NCI-H1930 (cell line): ENCODE data around the gene MYO1D.
A peak's percentile ranks its signal among the peaks of the same experiment; 100 is the strongest.
"Not testable (repeated sequence)": the region's sequence is repeated elsewhere in the genome, so short reads cannot be mapped to it uniquely, and the experiment has no call there.

ENCODE experiments used
- DNase-seq, 2 experiments: peaks; one replicate each; lab custom pipeline; 2025; lab: John Stamatoyannopoulos, UW

MYO1D gene

DNA sequence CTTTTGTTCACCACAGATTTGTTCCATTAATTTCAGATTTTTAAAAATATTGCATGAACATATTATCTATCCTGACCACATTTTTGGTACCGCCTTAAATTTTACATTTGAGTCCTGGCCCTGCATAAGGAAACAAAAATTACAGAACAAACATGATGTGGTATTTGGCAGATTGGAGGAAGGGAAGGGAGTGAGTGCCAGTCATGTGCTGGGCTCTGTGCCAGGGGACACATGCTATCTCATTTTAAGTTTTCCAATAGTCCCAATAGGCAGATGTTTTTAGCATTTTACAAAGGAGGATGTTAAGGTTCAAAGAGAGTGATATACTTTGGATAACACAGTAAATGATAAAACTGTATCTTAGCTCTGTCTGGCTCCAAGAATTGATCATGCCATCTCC lies 205.0 kb downstream of the MYO1D start:
- DNase-seq, result no peak

DNA sequence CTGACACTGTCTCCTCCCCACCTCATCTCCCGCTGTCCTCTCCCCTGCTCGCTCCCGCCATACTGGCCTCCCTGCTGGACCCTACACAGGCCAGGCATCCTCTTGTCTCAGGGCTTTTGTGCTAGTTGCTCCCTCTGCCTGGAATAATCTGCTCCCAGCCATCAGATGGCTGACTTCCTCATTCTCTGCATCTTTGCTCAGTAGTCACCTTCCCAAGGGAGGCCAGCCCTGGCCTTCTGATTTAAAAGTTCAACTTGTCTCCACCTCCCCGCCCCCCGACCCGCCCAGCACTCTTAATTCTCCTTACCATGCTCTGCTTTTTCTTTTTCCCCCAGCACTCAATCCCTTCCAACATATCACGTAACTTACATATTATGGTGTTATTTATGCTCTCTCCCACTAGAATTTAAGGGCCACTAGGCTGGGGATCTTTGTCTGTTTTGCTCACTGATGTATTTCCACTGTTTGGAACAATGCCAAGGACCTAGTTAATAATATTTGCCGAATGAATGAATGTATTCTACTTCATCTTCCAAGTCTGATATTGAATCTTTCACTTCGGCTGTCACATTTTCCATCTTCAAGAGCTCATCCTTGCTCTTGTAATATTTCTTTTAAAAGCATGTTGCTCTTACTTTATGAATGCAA lies 211.9 kb downstream of the MYO1D start:
- no peak for DNase-seq

DNA sequence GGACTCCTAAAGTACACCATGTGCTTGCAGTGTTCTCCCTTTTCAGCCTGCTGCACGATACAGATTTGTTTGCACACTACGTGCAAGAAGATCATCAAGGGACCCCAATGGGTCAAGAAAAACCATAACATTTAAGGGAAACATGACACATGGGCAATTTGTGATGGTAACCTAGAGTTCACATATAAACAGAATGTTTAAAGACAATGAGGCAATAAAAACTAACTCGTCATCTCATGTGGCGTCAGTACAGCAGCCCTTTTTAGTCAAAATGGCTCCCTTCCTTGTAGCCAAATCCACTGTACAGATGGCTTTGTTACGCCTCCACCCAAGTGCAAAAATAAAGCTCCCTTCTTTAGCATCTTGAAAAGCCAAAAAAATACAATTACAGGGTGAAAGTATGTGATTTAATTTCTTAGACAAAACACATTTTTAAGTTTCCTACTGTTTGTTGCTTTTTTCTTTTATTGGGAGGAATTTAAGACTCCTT lies 216.4 kb downstream of the MYO1D start:
- no peak for DNase-seq

DNA sequence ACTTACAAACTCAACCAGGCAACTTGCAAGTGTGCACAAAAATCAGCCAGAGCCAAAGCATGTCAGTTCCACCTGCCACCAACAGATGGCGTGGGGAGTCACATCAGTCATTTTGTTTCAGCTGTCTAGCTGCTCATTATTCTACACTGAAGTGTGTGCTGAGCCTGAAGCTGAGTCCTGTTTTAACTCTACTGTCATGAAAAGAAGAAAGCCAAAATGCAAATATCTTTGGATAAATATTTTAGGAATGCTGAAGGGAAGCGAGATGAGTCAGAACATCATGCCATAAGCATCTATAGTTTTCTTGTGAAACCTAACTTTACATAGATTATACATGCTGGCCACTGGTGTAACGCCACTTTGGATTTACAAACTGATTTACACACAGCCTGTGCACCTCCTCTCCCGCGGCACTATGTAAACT lies 217.5 kb downstream of the MYO1D start:
- DNase-seq, result peak; percentile 4 to 37

DNA sequence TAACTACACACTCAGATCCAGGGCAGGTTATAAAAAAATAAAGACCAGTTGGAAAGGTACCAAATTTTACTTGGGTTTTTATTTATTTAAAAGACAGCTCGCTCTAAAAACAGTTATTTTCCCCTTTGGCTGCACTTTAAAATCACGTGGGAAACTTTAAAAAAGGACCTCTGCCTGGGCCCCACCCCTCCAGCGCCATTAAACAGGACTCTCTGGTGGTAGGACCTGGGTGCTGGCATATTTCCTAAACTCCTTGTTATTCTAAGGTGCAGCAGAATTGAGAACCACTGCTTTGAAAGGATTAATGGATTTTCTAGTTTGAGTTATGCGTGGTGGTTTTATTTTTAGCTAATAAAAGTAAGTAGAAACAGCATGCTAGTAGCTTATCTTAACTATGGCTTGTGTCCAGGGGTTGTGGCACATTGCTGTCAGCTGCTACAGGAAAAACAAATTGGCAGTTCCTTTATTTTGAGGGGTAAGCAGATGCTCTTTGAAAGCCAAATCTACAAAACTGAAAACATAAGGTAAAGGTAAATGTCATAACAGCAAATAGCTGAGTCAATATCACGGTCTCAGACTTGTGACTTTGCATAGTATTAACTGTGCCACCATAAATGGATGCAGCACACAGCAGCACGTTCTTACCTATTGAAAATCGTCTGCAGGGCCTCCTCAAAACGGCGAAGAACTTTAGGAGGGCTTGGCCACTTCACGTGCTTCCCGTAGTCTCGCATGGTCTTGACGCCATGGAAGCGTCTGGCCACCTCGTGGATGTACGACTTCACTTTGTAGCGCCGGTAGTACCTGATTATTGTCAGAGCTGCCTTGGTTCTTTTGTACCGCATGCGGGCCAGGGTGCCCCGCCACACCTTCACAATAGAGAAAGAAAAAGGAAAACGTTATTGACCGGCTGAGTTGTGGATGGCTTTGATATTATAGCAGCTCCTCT lies 218.2 kb downstream of the MYO1D start:
- no peak for DNase-seq

DNA sequence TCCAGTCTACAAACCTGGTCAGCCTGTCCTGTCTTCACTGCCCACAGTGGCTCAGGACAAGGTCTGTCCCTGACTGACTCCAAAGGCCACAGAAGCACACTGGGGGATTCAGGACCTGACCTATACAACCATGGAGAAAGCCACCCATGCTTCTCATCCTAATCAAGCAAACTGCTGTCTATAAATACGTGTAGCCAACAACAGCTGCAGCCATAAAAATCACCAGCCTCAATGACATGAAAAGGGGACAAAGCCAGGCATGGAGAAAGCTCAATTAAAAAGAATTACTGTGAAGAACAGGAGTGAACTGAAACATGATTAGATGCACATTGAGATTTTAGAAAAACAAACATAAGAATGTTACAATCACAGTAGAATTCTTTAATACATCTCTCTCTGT lies 220.0 kb downstream of the MYO1D start:
- no peak for DNase-seq

DNA sequence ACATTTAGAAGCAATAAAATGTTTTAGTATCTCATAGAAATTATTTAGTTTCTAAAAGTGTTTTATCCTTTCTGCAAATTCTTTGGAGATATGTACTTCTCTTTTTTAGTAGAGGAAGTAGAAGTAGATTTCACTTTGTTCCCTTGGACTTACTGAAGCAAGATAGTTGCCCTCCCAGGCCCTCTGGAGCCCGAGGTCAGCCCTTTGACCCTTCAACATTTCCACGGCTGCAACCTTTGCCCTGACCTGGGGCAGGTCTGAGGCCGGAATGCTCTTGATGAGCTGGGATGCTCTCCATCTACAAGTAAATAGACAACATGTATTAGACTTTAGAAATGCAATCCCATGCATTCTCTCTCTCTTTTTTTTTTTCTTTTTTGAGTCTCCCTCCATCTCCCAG lies 222.6 kb downstream of the MYO1D start:
- DNase-seq, result no peak

DNA sequence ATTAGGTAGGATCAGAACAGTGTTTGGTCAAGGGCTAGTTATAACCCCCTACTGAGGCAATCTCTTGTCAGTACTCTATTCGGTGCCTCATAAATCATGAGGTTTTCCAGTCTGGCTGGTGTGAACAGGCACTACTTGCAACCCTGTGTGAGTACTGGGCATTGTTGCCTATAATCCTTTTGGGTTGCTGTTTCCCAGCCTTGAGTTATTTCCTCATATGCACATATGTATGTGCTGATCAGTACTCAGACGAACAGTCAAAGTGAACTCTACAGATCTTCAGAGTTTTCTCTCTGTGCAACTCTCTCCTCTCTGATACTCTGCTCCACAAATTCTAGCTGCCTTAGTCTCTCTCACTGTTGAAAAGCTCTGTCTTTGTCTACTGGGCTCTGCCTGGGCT lies 225.8 kb downstream of the MYO1D start:
- no peak for DNase-seq

DNA sequence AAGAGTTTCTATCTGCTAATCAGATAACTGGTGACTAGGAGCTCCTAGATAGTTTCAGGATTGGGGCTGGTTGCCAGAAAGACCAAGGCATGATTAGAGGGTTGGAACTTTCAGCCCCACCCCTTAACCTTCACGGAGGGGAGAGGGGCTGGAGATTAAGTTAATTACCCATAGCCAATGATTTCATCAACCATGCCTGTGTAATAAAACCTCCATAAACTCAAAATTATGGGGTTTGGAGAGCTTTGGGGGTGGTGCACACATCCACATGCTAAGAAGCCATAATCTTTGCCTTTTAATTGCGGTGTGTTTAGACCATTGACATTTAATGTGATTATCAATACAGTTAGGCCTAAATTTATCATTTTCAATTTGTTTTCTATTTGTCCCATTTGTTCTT lies 228.5 kb downstream of the MYO1D start:
- DNase-seq, result no peak

DNA sequence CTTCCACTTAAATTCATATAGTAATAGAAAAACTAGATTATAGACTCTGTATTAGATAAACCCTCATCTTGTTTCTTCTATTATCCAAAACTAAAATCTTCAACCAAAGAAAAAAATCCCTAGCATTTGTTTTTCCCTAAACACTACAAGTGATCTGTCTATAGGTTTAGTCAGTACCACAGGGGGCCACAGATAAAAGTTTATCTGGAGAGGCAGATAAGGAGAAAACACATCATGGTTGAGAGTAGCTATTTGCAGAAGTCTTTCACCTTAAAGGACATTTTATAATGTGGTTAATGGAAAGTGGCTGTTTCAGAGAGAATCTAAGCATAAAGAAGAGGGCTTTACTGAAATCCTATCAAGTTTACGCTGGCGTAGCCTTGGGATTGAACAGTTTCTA lies 230.0 kb downstream of the MYO1D start:
- no peak for DNase-seq

DNA sequence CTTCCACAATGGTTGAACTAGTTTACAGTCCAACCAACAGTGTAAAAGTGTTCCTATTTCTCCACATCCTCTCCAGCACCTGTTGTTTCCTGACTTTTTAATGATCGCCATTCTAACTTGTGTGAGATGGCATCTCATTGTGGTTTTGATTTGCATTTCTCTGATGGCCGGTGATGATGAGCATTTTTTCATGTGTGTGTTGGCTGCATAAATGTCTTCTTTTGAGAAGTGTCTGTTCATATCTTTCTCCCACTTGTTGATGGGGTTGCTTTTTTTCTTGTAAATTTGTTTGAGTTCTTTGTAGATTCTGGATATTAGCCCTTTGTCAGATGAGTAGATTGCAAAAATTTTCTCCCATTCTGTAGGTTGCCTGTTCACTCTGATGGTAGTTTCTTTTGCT lies 235.4 kb downstream of the MYO1D start:
- not testable (repeated sequence) for DNase-seq

DNA sequence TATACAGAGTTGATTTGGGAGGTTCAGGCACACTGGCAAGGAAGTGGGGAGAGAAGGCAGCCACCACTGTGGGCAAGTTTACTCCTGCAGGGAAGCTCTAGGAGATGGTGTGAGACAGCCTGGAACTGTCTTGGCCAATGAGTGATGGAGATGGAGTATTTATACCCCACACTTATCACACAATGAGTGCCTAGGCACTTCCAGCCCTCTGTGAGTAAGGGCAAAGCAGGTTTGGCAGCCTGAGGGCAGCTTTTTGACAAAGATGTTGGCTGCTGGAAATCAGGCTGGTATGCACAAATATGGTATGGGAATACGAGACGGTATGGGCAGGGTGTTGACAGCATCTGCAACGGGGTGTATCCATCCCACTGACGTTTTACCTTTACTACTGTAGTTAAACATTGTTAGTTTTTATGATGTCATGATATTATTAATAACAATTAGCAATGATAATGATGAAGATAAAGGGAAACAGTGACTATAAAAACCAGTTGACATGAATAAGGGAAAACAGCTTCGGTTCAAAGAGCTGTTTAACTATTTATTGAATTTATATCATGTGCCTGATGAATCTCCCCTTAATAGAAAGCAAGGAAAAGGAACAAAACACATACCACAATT lies 240.2 kb downstream of the MYO1D start:
- no peak for DNase-seq

DNA sequence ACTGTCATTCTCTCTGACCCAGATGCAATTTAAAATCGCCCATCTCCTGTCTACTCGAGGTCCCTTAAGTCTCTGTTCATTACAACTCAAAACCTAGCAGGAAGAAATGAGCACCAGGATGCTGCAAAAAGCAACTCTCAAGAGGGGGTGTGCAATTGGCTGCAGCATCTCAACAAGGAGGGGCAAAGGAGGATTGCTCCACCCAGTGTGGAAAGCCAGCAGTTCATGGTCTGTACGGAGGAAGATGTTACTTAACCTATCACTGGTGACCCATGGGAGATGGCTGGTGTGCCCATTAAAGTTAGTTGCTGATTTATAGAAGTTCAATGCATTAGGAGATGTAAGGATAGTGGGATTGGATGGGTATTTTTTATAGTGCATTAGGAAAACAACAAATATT lies 242.8 kb downstream of the MYO1D start:
- DNase-seq, result no peak

DNA sequence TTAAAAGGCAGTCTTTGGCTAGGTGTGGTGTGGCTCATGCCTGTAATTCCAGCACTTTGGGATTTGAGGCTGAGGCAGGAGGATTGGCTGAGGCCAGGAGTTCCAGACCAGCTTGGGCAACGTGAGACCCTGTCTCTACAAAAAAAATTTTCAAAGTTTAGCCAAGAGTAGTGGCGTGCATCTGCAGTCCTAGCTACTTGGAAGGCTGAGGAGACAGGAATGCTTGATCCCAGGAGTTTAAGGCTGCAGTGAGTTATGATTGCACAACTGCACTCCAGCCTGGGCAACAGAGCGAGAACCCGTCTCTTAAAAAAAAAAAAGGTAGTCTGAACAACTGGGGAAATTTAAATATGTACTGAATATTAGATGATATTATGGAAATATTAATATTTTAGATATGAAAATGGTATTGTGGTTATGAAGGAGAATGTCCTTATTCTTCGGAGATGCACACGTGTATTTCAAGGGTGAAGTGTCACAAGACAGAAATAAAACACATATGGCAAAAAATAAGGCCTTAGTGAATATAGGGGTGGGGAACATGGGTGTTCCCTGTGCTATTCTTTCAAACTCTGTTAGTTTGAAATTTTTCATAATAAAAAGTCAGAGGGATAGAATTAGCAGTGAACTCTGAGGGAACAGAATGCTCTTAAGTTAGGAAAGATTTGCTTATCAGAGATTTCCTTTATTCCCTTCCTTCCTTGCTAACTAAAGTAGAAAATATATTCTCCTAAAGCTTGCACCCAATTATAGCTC lies 245.4 kb downstream of the MYO1D start:
- DNase-seq, result no peak

DNA sequence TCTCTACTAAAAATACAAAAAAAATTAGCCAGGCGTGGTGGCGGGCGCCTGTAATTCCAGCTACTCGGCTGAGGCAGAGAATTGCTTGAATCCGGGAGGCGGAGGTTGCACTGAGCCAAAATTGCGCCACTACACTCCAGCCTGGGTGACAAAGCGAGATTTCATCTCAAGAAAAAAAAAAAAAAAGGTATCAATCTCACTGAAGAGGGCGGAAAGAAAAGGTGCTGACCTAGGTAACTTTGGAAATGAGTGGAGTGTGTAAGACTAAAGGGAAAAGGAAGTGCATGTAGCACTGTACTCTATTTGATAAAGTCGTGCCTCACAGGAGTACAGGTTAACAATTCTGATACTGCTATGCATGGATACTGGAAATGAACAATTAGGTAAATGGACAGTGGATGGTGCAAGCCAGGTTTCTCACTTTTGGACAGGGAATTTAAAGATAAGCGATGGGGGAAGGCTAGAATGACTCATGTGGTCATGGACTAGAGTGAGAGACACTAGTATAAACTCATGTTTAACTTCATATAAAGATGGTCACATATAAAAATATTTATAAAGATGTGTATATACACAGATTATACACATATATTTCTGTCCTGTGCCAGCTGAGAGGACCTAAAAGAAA lies 247.2 kb downstream of the MYO1D start:
- no peak for DNase-seq

DNA sequence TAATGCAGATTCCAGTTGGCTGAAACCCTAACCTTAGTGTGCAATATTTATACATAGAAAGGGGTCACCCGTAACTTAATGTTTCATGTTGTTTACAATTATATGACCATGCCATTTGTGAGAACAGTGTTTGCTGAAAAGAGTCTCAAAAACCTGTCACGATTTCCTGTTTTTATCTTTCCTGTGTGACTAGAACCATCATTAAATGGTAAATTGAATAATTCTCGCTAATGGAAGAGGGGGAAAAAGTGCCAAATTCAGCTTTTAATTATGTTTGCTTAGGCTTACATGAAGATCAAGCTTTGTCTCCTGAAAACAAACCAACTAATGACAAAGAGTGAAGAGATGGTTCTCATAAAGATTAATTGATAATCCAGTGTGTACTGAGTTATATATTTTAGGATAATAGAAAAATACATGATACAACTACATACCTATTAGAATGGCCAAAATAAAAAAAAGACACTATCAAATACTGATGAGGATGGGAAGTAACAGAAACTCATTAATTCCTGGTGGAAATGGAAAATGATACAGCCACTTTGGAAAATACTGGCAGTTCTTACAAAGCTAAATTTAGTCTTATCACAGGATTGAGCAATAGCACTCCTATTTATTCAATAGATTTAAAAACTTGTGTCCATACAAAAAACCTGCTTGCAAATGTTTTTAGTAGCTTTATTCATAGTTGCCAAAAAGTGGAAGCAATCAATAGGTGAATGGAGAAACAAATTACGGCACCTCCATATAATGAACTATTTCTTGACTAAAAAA lies 248.5 kb downstream of the MYO1D start:
- peak; percentile 50 to 78 for DNase-seq

DNA sequence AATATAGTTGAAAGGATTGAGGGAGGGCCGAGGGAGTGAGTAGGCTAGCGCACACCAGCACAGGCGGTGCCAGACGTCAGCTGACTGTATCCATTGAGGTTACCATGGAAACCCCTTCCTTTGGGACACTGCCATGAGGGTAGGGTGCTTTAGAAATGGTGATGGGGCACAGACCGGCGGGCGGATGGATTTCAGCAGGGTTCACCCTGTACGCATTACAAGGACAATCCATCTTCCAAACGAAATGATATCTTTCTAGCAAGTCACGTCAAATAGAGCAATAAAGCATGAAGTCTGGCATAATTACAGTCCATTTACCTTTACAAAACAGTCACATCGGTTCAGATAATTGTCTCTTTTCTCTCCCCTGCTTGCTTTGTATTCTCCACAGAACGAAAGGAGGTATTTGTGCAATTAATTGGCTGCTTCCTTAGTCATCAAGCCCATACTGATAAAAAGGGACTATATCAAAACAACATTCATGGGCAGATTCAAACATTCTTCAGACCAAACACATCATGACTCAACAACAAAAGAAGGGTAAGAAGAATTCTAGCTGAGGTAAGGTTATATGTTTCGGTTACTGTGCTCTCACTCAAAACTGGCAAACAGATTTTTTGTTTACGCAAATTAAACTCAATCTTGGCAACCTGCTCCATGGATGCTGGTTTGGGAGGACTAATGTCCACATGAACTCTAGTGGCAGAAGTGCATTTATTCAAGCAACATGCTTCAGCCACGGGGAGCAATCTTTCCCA lies 249.5 kb downstream of the MYO1D start:
- DNase-seq, result peak; percentile 96 to 98

DNA sequence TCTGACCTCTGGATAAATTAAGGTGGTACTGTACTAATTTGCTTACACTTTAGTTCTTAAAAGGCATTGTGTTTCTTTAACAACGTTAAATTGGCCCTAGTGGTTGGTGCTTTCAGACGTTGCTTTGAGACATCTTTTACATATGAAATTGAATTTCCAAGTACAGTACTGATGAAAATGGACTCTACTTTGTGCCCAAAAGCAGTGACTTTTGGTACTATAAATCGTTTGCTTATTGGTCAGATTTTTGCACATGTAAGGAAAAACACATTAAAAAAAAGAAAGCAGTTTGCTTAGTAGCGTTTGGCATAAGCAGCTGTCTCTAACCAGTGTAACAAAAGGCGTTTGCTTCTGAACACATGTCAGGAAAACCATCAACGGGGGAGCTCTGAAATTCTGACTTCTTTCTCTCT lies 250.5 kb downstream of the MYO1D start:
- peak; percentile 43 to 60 for DNase-seq

DNA sequence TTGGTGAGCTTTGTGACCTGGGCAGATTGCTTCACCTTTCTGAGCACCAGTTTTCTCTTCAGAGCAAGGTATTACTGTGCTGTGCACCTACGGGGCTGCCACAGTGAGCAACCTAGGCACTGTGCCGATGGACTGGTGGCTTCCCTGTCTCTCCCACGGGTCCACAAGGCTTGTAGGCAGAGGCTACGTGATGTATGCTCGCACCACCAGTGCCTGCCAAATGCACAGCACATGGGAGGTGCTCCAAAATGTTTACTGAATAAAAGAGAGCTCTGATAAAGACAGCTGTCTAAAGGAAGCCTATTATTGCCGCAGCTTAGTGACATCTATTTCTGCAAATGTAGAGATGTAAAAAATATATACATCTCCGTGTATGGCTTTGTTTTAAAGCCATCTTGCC lies 251.0 kb downstream of the MYO1D start:
- peak; percentile 38 to 72 for DNase-seq

DNA sequence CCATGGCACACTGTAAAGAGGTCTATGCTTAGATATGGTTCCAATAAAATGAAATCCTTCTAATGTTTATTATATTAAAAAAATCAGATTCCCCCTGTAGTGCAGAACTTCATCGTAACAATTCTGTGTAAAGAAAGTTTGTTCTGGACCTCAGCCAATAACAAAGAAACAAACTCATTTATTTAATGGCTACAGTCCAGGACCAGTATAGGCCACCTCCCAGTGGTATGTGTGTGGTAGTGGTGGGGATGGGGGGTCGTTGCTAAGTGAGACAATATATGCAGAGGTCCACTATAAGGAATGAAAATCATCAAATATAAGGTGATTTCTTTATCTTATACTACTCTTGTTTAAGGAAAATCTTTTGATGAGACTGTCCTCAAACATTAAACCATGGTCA lies 253.7 kb downstream of the MYO1D start:
- DNase-seq, result no peak
